Fibroblast of skin of back (primary cell): ENCODE data around the gene STAT3. TPM values are rescaled to one million over a fixed set of nuclear protein-coding genes. Genes with fewer than 3 reads are reported as not detected.
"Not testable (repeated sequence)": the region's sequence is repeated elsewhere in the genome, so short reads cannot be mapped to it uniquely, and the experiment has no call there.

Source experiments
- DNase-seq: peaks from one replicate; pipeline ENCODE4 v3.0.0-alpha.2; 2013
- polyA plus RNA-seq, 2 experiments: library from polyadenylated mRNA; unstranded; fragments of 120-200 nt; gene quantifications; one replicate each; pipeline ENCODE4 v1.2.1, GENCODE V29; 2013; ENCODE audit not compliant: insufficient read length in 2 of 2

Gene STAT3
- 75.9 TPM for polyA plus RNA-seq (2013, experiment 1 of 2; ENCODE audit: insufficient read length)
- polyA plus RNA-seq (2013, experiment 2 of 2; ENCODE audit: insufficient read length), result 84.3 TPM

- peak; percentile 100 for DNase-seq
These were observed at the start of gene STAT3 for GRCh38 chr17:42388381-42389134. TSS of gene STAT3 (minus strand) at chr17:42388442. CDS start at chr17:42348516, 39,926 bp downstream.

DNA sequence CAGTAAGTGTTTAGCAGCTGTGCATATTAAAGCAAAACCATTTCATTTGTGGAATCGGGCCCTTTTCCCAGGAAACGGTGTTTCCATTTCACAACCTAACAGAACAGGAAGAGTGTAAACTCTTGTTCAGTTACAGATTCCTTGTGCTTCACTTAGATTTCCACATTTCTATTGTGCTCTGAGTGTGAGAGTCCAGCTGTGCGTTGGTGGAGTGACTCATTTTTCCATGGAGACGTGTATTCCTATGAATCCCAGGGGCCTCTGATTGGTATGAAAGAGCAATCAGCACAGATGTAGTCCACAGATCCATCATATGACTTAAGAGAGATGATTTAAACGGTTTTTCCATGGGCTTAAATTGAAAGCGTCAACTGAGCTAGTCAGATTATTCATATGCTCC lies 48.1 kb upstream of the STAT3 start:
- DNase-seq, result peak; percentile 96

DNA sequence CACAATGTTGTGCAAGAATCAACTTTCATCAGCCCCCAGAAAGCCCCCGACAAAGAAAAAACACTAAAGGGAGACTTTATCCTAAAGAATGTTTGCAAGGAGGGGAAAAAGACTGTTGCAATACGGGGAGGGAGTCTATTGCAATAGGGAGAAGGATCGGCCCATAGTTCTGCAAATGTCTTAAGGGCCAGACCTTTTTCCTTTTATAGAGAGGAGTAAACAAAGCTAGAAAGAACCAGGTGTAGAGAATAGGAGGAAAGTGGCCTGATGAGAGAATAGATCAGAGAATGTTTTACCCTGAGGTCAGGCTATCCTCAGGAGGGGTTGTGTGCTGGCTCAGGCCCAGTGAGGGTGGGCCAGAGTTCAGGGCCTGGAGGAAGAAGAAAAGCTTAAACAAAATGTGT lies 43.5 kb upstream of the STAT3 start:
- no peak for DNase-seq

DNA sequence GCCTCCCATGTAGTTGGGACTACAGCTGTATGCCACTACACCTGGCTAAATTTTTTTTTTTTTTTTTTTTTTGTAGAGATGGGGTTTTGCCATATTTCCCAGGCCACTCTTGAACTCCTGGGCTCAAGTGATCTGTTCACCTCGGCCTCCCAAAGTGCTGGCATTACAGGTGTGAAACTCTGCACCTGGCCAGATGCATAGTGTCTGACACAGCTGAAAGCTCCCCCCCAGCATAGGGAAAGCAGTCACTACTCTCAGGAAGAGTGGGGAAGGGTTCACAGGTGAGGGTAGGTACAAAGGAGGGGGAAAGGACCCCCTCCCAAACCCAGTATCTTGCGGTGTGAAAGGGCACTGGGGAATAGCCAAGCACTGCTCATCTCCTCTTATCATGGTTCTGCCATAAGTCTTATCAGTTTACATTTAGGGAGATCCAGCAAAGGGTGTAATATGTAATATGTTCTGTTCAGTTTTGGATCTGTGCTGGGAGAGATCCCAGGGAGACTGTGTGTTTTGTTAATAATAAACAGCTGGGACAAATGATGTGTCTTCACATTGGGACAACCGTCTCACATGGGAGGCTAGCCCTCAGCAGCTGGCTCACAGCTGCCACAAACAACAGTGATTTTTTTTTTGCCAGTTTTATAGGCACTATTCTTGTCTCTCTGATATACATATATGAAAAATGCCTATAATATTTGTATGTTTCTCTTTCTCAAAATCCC lies 41.6 kb upstream of the STAT3 start:
- DNase-seq, result no peak

- peak; percentile 100 for DNase-seq
These were observed 40.1 kb upstream of the STAT3 start for GRCh38 chr17:42428141-42428944.

- no peak for DNase-seq
These were observed 36.9 kb upstream of the STAT3 start for GRCh38 chr17:42424991-42425610.

DNA sequence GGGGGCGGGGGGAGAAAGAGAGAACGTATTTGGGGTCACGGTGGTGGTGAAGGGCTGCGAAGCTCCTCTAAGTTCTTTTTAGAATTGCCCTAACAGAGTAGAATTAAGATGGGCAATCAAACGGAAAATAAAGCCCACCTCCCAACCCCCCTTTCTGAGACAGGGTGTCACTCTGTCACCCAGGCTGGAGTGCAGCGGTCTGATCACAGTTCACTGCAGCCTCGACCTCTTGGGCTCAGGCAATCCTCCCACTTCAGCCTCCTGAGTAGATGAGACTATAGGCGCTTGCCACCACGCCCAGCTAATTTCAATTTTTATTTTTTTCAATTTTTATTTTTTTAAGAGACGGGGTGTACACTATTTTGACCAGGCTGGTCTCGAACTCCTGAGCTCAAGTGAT lies 35.5 kb upstream of the STAT3 start:
- no peak for DNase-seq

DNA sequence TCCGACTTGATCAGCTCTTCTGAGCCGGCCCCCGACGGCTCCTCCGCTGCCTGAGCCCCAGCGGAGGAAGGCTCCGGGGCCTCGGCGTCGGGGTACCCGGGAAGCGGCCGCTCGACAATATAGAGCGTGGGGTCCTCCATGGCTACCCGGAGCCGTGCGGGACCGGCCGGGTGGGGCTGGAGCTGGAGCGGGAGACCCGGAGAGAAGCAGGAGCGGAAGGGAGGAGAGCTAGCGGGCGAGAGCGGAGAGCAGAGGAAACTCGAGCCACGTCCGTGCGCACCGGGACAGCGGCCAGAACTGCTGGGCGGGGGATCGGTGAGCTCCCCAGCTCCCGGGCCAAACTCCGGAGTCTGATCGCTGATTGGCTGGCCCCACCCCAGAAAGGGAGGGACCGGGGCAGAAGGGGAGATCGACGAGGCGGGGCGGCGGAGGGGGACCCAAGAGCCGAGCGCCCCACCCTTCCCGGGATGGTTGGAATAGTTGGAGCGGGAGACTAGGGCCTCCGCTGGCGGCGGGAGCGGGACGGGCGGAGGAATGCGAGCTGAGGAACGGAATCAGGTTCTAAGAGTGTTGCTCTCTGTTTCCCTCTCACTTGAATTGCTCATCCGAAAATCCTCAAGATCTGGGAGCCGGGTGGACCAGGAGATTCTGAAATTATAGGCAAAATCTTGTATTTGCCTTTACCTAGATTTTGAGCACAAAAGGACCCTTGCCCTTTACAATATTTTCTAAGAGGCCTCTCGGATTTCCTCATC lies 34.9 kb upstream of the STAT3 start, which contains the start of gene CAVIN1:
Gene CAVIN1, minus strand, starts transcription at position 299 of the 755 bp plus-strand sequence. Its CDS starts 159 bp downstream, at position 140.
- DNase-seq, result peak; percentile 99

DNA sequence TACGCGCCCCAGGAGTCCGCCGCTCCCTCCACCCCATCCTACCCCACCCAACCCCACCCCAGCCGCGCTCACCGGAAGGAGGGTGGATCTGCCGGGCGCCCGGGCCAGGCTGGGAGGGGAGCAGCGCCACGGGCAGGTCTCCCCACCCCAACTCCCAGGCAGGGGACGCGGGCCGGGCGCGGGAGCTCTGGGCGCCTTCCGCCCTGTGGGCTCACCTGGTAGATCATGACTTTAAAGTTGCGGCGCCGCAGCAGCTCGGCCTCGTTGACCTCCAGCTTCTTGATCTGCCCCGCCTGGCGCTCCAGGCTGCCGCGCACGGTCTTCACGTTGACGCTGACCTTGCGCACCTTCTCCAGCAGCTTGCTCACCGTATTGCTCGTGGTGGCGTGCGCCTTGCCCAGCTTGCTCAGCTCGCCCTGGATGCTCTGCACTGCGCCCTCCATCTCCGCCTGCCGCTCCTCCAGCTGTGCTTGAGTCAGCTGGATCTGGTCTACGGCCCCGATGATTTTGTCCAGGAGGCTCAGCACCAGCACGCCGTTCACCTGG lies 34.2 kb upstream of the STAT3 start:
- DNase-seq, result no peak

- peak; percentile 80 for DNase-seq
These were observed 33.5 kb upstream of the STAT3 start for GRCh38 chr17:42421507-42422338.

- no peak for DNase-seq
These were observed 32.9 kb upstream of the STAT3 start for GRCh38 chr17:42421136-42421506.

DNA sequence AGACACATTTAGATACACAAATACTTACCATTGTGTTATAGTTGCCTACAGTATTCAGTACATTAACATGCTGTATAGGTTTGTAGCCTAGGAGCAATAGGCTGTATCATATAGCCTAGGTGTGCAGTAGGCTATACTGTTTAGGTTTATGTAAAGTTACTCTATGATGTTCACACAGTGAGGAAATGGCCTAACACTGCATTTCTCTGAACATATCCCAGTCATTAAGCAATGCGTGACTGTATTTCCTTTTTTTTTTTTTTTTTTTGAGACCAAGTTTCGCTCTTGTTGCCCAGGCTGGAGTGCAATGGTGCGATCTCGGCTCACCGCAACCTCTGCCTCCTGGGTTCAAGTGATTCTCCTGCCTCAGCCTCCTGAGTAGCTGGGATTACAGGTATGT lies 29.7 kb upstream of the STAT3 start:
- not testable (repeated sequence) for DNase-seq

DNA sequence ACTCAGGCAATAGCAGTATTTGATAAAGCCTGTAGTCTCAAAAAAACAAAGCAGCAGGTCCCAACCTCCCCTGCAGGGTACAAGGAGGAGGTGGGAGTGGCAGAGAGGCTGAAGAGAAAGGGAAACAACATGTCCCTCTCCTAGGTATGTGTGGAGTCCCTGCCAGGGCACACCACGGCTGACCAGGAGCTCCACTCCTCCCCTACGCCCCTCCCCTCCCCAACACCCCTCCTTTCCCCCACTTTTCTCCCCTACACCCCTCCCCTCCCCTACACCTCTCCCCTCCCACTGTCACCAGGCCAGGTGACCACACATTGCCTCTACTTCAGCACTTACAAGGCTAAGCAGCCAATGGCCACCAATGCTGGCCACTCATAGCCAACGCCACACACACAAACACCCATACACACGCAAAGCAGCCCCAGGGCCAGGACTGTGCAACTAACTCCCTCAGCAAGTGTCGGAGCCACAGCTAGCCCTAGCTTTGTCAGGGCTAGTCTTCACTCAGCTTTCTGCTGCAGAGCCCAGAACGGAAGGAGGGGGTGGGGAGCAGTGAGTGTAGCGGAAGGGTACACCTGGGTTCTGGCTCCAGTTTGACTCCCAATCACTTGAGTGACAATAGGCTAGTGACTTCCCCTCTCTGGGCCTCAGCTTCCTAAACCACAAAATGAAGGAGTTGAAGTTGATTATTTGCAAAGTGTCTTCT lies 26.6 kb upstream of the STAT3 start:
- DNase-seq, result no peak

GRCh38 chr17:42413464-42414040 lies 25.3 kb upstream of the STAT3 start:
- DNase-seq, result no peak

DNA sequence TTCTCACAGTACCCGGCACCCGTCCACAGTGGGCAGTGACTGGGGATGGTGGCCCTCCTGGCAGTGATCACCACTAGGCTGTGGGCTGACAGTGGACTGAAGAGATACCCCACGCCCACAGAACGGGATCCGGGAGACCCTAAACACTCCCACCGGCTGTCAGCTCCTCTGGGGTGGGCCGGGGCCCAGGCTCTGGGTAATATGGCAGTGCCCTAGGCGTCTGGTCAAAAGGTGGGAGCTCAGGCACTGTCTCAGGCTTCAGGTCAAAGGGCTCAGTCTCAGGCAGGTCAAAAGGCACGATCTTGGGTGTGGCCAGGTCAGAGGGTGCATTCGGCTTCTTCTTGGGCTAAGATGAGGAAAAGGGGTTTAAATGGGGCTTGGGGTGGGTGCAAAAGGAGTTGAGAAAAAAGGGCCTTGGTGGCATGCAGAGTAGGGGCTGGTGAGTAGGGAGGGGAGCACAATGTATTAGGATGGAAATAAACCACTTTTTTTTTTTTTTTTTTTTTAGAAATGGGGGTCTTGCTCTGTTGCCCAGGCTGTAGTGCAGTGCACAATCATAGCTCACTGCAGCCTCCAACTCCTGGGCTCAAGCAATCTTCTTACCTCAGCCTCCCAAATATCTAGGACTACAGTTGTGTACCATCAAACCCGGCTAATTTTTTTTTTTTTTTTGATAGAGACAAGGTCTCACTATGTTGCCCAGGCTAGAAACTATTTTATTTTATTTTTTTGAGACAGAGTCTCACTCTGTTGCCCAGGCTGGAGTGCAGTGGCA lies 23.9 kb upstream of the STAT3 start:
- no peak for DNase-seq

DNA sequence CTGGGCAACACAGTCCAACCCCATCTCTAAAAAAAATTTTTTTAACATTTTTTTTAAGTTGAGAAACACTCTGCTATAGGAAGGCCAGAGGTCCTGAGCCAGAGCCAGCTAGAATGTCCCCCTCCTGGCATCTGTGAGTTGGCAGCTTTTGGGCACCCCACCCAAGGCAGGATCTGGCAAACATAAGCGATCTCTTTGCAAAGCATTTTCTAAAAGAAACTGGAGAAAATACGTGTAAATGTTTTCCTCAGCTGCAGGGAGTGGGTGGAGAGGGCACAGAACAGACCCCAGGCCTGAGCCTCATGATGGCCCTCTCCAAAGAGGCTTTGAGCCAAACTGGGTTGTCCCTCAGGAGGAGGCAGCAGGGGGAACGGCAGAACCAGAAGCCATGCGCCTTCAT lies 23.1 kb upstream of the STAT3 start:
- no peak for DNase-seq

GRCh38 chr17:42410319-42410685 lies 22.1 kb upstream of the STAT3 start:
- DNase-seq, result no peak

DNA sequence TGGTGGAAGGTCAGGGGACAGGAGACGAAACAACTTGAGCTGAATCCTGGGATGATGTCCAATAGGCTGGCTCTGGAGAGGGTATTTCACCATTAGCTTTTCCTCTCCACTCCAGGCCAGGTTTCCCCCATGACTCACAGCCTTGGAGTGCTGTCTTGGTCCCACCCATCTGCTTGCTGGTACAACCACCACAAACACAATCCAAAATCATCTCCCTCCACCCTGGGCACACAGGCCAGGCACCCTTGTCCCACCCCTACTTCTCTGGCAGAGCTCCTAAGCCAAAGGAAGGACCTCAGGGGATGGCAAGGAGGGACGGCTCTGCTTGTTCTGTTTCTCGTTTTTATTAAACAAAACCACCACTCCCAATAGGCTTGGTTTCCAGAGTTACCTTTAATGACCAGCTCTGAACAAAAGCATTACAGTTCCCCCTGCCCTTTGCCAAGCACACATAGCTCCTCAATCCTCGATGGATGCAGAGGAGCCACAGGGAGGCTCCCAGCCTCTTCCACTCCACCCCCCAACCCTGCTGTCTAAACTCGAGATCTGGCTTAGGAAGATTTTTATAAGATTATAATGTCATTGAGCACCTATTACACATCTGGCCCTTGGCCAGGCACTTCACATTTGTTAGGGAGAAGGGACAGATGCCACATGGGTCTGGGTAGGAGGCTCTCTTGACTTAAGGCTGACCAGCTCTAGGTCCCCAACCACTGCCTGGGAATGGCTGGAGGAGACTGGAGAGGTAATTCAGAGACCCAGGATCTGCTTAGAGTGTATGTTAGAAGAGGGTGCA lies 21.5 kb upstream of the STAT3 start:
- peak; percentile 88 for DNase-seq
